ENCODE measurements around the gene CPSF7.

CPSF7 gene

GRCh38 chr11:61353131-61354067 lies 76.4 kb downstream of the CPSF7 start:
- DNase-seq, result no peak

Measured in fibroblast of skin of right biceps (primary cell).